Gastrocnemius medialis (tissue), 4 donors: ENCODE data around the gene DDT.

Source experiments
- CTCF ChIP-seq, 5 experiments: fragments of 450-650 bp in 3 of 5; fragments of 200-600 bp in 2 of 5; sonication (generic) in 2 of 5; IDR thresholded peaks in 4 of 5; conservative IDR thresholded peaks in 1 of 5; 1 replicate in 4 of 5; 2 replicates in 1 of 5; pipeline ENCODE4 v1.5.1; 2016 to 2019; ENCODE audit warnings: antibody characterized with exemption in 5 of 5, mild to moderate bottlenecking in 3 of 5, moderate library complexity in 3 of 5
- POLR2A ChIP-seq, 2 donors: fragments of 450-650 bp; IDR thresholded peaks; one replicate each; pipeline ENCODE4 v1.6.1; 2017; ENCODE audit warnings: antibody characterized with exemption in 2 of 2, mild to moderate bottlenecking in 2 of 2, moderate library complexity in 2 of 2

GRCh38 chr22:24021304-24021703 is 47.1 kb upstream of the DDT start:
- TF ChIP-seq CTCF (IDR thresholded peaks at IDR 0.05 in 4 of 5, conservative IDR thresholded peaks at IDR 0.05 in 1 of 5): no peak
- no peak for TF ChIP-seq POLR2A (IDR thresholded peaks at IDR 0.05)
